Caco-2 (cell line): ENCODE measurements around the gene PRX. TPM values are rescaled to one million over a fixed set of nuclear protein-coding genes. Genes with fewer than 3 reads are reported as not detected.

Experiments used
- BruUV-seq: library from RNA; stranded (reverse); fragments of 400-500 nt; replicated peaks from 2 replicates; lab custom pipeline; 2021; lab: Mats Ljungman, UMichigan
- CTCF ChIA-PET: fragments of 300-600 bp; sonication (Branson Sonifier 250); formaldehyde crosslinking; loops from one replicate; lab custom pipeline; 2022; ENCODE audit warnings: antibody characterized with exemption; lab: Charles Lee
- POLR2A ChIA-PET: fragments of 300-600 bp; sonication (Branson Sonifier 250); formaldehyde crosslinking; loops from one replicate; lab custom pipeline; 2022; ENCODE audit warnings: antibody characterized with exemption; lab: Charles Lee
- DNase-seq, 2 experiments: peaks; one replicate each; pipeline versions ENCODE4 v3.0.0 to v3.0.0-alpha.2; 2020 to 2022
- H3K27me3 ChIP-seq: replicated peaks from 2 replicates; pipeline ENCODE4 v1.6.0; 2011; ENCODE audit warnings: low read length; ENCODE audit not compliant: control insufficient read depth, insufficient read depth
- H3K36me3 ChIP-seq: 2 replicates; pipeline ENCODE4 v1.5.1; 2011; ENCODE audit warnings: low read length; ENCODE audit not compliant: control insufficient read depth, insufficient read depth
- H3K4me1 ChIP-seq: fragments of 250-450 bp; sonication (Bioruptor Pico); 2 replicates; pipeline ENCODE4 v1.5.1; 2020; ENCODE audit warnings: mild to moderate bottlenecking
- H3K4me3 ChIP-seq: 2 replicates; pipeline ENCODE4 v1.5.1; 2011; ENCODE audit warnings: low read depth, mild to moderate bottlenecking, control low read depth, low read length
- H3K9me3 ChIP-seq: fragments of 250-450 bp; sonication (Bioruptor Pico); 2 replicates; pipeline ENCODE4 v1.5.1; 2020; ENCODE audit warnings: mild to moderate bottlenecking, moderate library complexity
- H3K27ac Mint-ChIP-seq: one replicate; pipeline ENCODE4 v1.8.0; 2022; ENCODE audit warnings: mixed read lengths; ENCODE audit not compliant: unreplicated experiment
- H3K27me3 Mint-ChIP-seq: one replicate; pipeline ENCODE4 v1.8.0; 2022; ENCODE audit warnings: mixed read lengths; ENCODE audit not compliant: insufficient read depth, unreplicated experiment
- H3K36me3 Mint-ChIP-seq: one replicate; pipeline ENCODE4 v1.8.0; 2022; ENCODE audit warnings: mild to moderate bottlenecking, mixed read lengths; ENCODE audit not compliant: insufficient read depth, unreplicated experiment
- H3K4me1 Mint-ChIP-seq: one replicate; pipeline ENCODE4 v1.8.0; 2022; ENCODE audit warnings: low read depth, mixed read lengths; ENCODE audit not compliant: unreplicated experiment
- H3K4me3 Mint-ChIP-seq: one replicate; pipeline ENCODE4 v1.8.0; 2022; ENCODE audit warnings: mild to moderate bottlenecking, moderate library complexity, mixed read lengths; ENCODE audit not compliant: unreplicated experiment
- H3K9me3 Mint-ChIP-seq: one replicate; pipeline ENCODE4 v1.8.0; 2022; ENCODE audit warnings: mixed read lengths; ENCODE audit not compliant: unreplicated experiment
- intact Hi-C: fragments of 100-400 bp; cut with micrococcal nuclease; formaldehyde crosslinking; loops from one replicate; pipeline ENCODE4 v1.10.0; 2022; ENCODE audit not compliant: unreplicated experiment
- total RNA-seq: library from RNA; stranded (reverse); gene quantifications from 2 replicates; pipeline ENCODE4 v1.2.3, GENCODE V29; 2022
- TF ChIP-seq, protein P1 (sequence below), 2 experiments: fragments of 200-600 bp in 1 of 2; IDR thresholded peaks; 1 replicate in 1 of 2; 2 replicates in 1 of 2; pipeline versions ENCODE4 v1.5.1 to v1.8.0; 2011 to 2022; ENCODE audit warnings: antibody characterized with exemption in 1 of 2, control low read depth in 1 of 2, inconsistent platforms in 1 of 2, low read depth in 1 of 2, low read length in 1 of 2, mild to moderate bottlenecking in 1 of 2, moderate library complexity in 1 of 2; ENCODE audit not compliant: insufficient read depth in 1 of 2, severe bottlenecking in 1 of 2, unreplicated experiment in 1 of 2

Gene PRX
- total RNA-seq, 1 experiment from 2014 or later = 2.5 TPM

DNA sequence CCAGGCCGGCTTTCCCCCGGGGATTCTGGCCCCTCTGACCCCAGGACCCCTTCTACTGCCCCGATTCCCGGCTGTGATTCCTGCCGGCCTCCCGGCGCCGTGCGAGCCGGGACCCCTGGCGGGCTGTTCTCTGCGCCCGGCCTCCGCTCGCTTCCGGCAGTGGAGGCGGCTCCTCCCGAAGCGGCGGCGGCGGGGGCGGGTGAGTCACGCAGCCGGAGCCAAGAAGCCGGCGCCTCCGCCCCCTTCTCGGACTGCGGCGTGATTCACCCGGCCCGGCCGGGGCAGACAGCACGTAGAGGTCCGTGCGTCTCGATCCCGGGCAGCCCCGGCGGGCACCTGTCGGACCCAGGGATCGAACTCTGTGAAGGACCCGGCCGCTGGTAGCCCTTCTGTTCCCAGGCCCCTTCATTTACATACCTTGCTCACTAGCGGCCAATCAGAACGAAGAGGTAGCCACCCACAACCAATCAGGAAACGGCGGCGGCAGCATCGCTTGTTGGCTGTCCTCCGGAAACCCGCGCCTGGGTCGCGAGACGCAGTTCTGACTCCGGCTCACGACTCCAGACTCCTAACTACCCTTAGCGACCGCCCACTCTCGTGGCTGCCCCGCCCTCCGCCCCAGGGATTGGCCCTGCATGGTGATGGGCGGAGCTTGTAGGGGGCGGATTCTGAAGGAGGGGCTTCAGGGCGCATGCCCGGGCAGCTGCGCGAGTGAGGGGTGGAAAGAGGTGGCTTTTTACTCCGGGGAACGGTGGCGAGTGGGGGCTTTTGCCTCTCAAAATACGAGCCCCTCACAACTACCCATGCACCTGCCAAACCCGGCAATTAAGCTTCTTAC lies 12.5 kb upstream of the PRX start, which contains the start of gene SERTAD1:
SERTAD1 (minus strand) TSS at position 543 of the 838 bp plus-strand sequence. CDS start 2,446 bp downstream, outside the sequence.
- Histone ChIP-seq H3K36me3 (no peaks in the 10 kb centered on the region; the same call in 1 of the 2 replicates), H3K4me1 (no peaks in the 10 kb centered on the region), H3K4me3 (peak within 1 kb of the TSS; percentile 46), H3K27me3 (no peaks in the 10 kb centered on the region), H3K9me3 (no peaks in the 10 kb centered on the region)
- Mint-ChIP-seq H3K9me3 (no peaks in the 10 kb centered on the region), H3K36me3 (peaks cover 25% of the 10 kb centered on the region), H3K4me3 (peak within 1 kb of the TSS; percentile 93), H3K27ac (peak within 1 kb of the TSS; percentile 90), H3K4me1 (peaks cover 8% of the 10 kb centered on the region), H3K27me3 (no peaks in the 10 kb centered on the region)
- CTCF ChIA-PET = interaction anchor here (0.5 to 1.7 kb wide), 11 partner anchors 10 to 139 kb away, joined by 3 to 17 read pairs (median 3); partner anchors contain the start of gene BLVRB
- TF ChIP-seq, protein P1, sequence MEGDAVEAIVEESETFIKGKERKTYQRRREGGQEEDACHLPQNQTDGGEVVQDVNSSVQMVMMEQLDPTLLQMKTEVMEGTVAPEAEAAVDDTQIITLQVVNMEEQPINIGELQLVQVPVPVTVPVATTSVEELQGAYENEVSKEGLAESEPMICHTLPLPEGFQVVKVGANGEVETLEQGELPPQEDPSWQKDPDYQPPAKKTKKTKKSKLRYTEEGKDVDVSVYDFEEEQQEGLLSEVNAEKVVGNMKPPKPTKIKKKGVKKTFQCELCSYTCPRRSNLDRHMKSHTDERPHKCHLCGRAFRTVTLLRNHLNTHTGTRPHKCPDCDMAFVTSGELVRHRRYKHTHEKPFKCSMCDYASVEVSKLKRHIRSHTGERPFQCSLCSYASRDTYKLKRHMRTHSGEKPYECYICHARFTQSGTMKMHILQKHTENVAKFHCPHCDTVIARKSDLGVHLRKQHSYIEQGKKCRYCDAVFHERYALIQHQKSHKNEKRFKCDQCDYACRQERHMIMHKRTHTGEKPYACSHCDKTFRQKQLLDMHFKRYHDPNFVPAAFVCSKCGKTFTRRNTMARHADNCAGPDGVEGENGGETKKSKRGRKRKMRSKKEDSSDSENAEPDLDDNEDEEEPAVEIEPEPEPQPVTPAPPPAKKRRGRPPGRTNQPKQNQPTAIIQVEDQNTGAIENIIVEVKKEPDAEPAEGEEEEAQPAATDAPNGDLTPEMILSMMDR (IDR thresholded peaks at IDR 0.05; ENCODE audit: insufficient read depth in 1 of 2, low read depth in 1 of 2, low read length in 1 of 2, severe bottlenecking in 1 of 2, unreplicated experiment in 1 of 2) = peak; percentile 91 to 95
- intact Hi-C loops = loop anchor here (1.0 kb wide), 2 partner anchors 19 to 40 kb away; partner anchors contain the start of genes BLVRB and SERTAD3
- BruUV-seq = TSS peak; percentile 60
- POLR2A ChIA-PET = interaction anchor here (0.6 to 2.2 kb wide), 16 partner anchors 9 to 981 kb away, joined by 3 to 26 read pairs (median 4); partner anchors contain the start of gene BLVRB
- peak; percentile 100 for DNase-seq

GRCh38 chr19:40424637-40425449 lies 11.7 kb upstream of the PRX start:
- Histone ChIP-seq H3K4me1 (no peaks in the 10 kb centered on the region), H3K9me3 (no peaks in the 10 kb centered on the region), H3K36me3 (no peaks in the 10 kb centered on the region; the same call in 1 of the 2 replicates), H3K4me3 (peak overlapping the region; percentile 46), H3K27me3 (no peaks in the 10 kb centered on the region)
- intact Hi-C loops = loop anchor here (1.0 kb wide), 1 partner anchor 40 kb away; the partner anchor contains the start of gene BLVRB
- H3K9me3 Mint-ChIP-seq = no peaks in the 10 kb centered on the region
- TF ChIP-seq, protein P1 (IDR thresholded peaks at IDR 0.05; ENCODE audit: insufficient read depth in 1 of 2, low read depth in 1 of 2, low read length in 1 of 2, severe bottlenecking in 1 of 2, unreplicated experiment in 1 of 2) = no peak
- peak overlapping the region; percentile 90 for H3K27ac Mint-ChIP-seq
- H3K4me3 Mint-ChIP-seq = peak overlapping the region; percentile 93
- H3K4me1 Mint-ChIP-seq = peaks cover 8% of the 10 kb centered on the region
- no TSS peak for BruUV-seq
- POLR2A ChIA-PET = interaction anchor here (0.6 to 2.0 kb wide), 3 partner anchors 18 to 185 kb away, joined by 3 to 12 read pairs (median 4); partner anchors contain the start of gene BLVRB
- no peak for DNase-seq
- CTCF ChIA-PET = interaction anchor here (1.0 to 1.1 kb wide), 2 partner anchors 11 to 18 kb away, joined by 3 to 5 read pairs; no protein-coding TSS in a partner anchor
- peaks cover 25% of the 10 kb centered on the region for H3K36me3 Mint-ChIP-seq
- no peaks in the 10 kb centered on the region for H3K27me3 Mint-ChIP-seq
